Naive thymus-derived CD4-positive, alpha-beta T cell (primary cell): ENCODE data around the gene DYRK1A. TPM values are rescaled to one million over a fixed set of nuclear protein-coding genes. Genes with fewer than 3 reads are reported as not detected.

Experiments
- ATAC-seq: fragments of 150-1000 bp; cut with Tn5 transposase; 2 replicates; pipeline ENCODE4 v1.10.0; 2021; ENCODE audit warnings: mild to moderate bottlenecking, moderate library complexity
- CTCF ChIA-PET: fragments of 350-600 bp; sonication (Branson Sonifier 250); formaldehyde crosslinking; loops from one replicate; lab custom pipeline; 2021; ENCODE audit warnings: antibody characterized with exemption; lab: Charles Lee
- POLR2A ChIA-PET: fragments of 350-600 bp; sonication (Branson Sonifier 250); formaldehyde crosslinking; loops from one replicate; lab custom pipeline; 2021; ENCODE audit warnings: antibody characterized with exemption, inconsistent platforms; lab: Charles Lee
- DNase-seq, 9 donors: peaks; one replicate each; pipeline versions ENCODE4 v3.0.0 to v3.0.0-alpha.2; 2020 to 2022; ENCODE audit warnings: mixed read lengths in 1 of 9
- H3K27ac ChIP-seq: one replicate; pipeline ENCODE4 v1.7.0; 2013; ENCODE audit warnings: mild to moderate bottlenecking, low read depth, low read length, moderate library complexity
- H3K27me3 ChIP-seq, 2 donors: one replicate each; pipeline ENCODE4 v1.7.0; 2013; ENCODE audit warnings: low read length in 2 of 2, mild to moderate bottlenecking in 2 of 2, moderate library complexity in 2 of 2; ENCODE audit not compliant: control insufficient read depth in 2 of 2, insufficient read depth in 2 of 2
- H3K36me3 ChIP-seq, 3 experiments: 1 replicate in 2 of 3; 2 replicates in 1 of 3; pipeline ENCODE4 v1.7.0; 2013; ENCODE audit warnings: low read length in 3 of 3, mild to moderate bottlenecking in 3 of 3, moderate library complexity in 1 of 3; ENCODE audit not compliant: insufficient read depth in 3 of 3, control insufficient read depth in 2 of 3
- H3K4me1 ChIP-seq, 2 donors: one replicate each; pipeline ENCODE4 v1.7.0; 2013; ENCODE audit warnings: low read length in 2 of 2, mild to moderate bottlenecking in 2 of 2, moderate library complexity in 1 of 2; ENCODE audit not compliant: control insufficient read depth in 2 of 2, insufficient read depth in 2 of 2
- H3K4me3 ChIP-seq: 2 replicates; pipeline ENCODE4 v1.7.0; 2013; ENCODE audit warnings: mild to moderate bottlenecking, low read length
- H3K9me3 ChIP-seq, 3 experiments: 1 replicate in 2 of 3; 2 replicates in 1 of 3; pipeline ENCODE4 v1.7.0; 2013; ENCODE audit warnings: low read length in 3 of 3; ENCODE audit not compliant: control insufficient read depth in 2 of 3
- H3K27ac Mint-ChIP-seq, 9 donors: one replicate each; pipeline ENCODE4 v1.8.0; 2020 to 2022; ENCODE audit warnings: mixed read lengths in 9 of 9, mild to moderate bottlenecking in 8 of 9, moderate library complexity in 5 of 9, inconsistent platforms in 2 of 9
- H3K27me3 Mint-ChIP-seq, 5 donors: one replicate each; pipeline ENCODE4 v1.8.0; 2021 to 2022; ENCODE audit warnings: mixed read lengths in 5 of 5, mild to moderate bottlenecking in 1 of 5
- H3K36me3 Mint-ChIP-seq, 5 donors: one replicate each; pipeline ENCODE4 v1.8.0; 2020 to 2022; ENCODE audit warnings: mixed read lengths in 5 of 5, mild to moderate bottlenecking in 3 of 5, inconsistent platforms in 1 of 5
- H3K4me1 Mint-ChIP-seq, 7 donors: one replicate each; pipeline ENCODE4 v1.8.0; 2020 to 2022; ENCODE audit warnings: mixed read lengths in 7 of 7, mild to moderate bottlenecking in 3 of 7, inconsistent platforms in 1 of 7
- H3K4me3 Mint-ChIP-seq, 10 donors: one replicate each; pipeline ENCODE4 v1.8.0; 2020 to 2022; ENCODE audit warnings: mild to moderate bottlenecking in 10 of 10, mixed read lengths in 10 of 10, moderate library complexity in 6 of 10, inconsistent platforms in 2 of 10
- H3K9me3 Mint-ChIP-seq, 11 donors: one replicate each; pipeline ENCODE4 v1.8.0; 2020 to 2022; ENCODE audit warnings: mixed read lengths in 11 of 11, mild to moderate bottlenecking in 4 of 11, inconsistent platforms in 1 of 11, moderate library complexity in 1 of 11
- intact Hi-C, 2 donors: fragments of 100-400 bp; cut with micrococcal nuclease; formaldehyde crosslinking; loops; one replicate each; pipeline ENCODE4 v1.15.1; 2023
- polyA plus RNA-seq, 2 donors: library from polyadenylated mRNA; unstranded; fragments of 300-500 nt; fragmentation: Illumina TruSeq; gene quantifications; one replicate each; pipeline ENCODE4 v1.2.3, GENCODE V29; 2021
- total RNA-seq, 6 experiments: library from RNA in 5 of 6; stranded (reverse) in 5 of 6; gene quantifications; 1 replicate in 5 of 6; 2 replicates in 1 of 6; pipeline ENCODE4 v1.2.3 and lab custom pipeline; 2021 to 2026

Gene DYRK1A
- total and polyA plus RNA-seq, 7 experiments from 2014 or later, result 3.3 to 142 (median 118) TPM

GRCh38 chr21:37563641-37564340 is 197.2 kb downstream of the DYRK1A start:
- peak overlapping the region; percentile 82 for H3K27ac ChIP-seq
- peaks cover 11 to 17% of the 10 kb centered on the region in 2 donors for H3K4me1 ChIP-seq
- Mint-ChIP-seq H3K9me3 (peaks cover 0 to 5% (median 0%) of the 10 kb centered on the region in 11 donors), H3K36me3 (no peaks in the 10 kb centered on the region), H3K4me1 (peaks cover 0 to 32% (median 17%) of the 10 kb centered on the region in 7 donors), H3K27ac (peak overlapping the region; percentile 97 to 100 (median 99)), H3K27me3 (peaks cover 0 to 8% (median 2%) of the 10 kb centered on the region in 5 donors), H3K4me3 (peak overlapping the region; percentile 93 to 100 (median 97))
- ChIA-PET POLR2A (interaction anchor here (0.6 to 2.1 kb wide), 15 partner anchors 9 to 1620 kb away, joined by 3 to 17 read pairs (median 3); partner anchors contain the start of genes DYRK1A, PIGP, PSMG1 and TTC3), CTCF (interaction anchor here (0.6 to 1.8 kb wide), 11 partner anchors 8 to 959 kb away, joined by 3 to 6 read pairs (median 4); no protein-coding TSS in a partner anchor)
- no peaks in the 10 kb centered on the region for H3K27me3 ChIP-seq
- ATAC-seq, result peak; percentile 93
- peak; percentile 86 to 94 (median 91) for DNase-seq
- intact Hi-C loops, result loop anchor here (1.0 to 10.0 kb wide), 23 partner anchors 46 to 1884 kb away; partner anchors contain the start of genes BRWD1 (in 2 of the 2), DYRK1A (in 2 of the 2), VPS26C (in 2 of the 2) and DOP1B (in 1 of the 2)
- H3K4me3 ChIP-seq, result peak overlapping the region; percentile 99
- H3K9me3 ChIP-seq, result no peaks in the 10 kb centered on the region
- H3K36me3 ChIP-seq, result no peaks in the 10 kb centered on the region

GRCh38 chr21:37564341-37564923 is 197.9 kb downstream of the DYRK1A start:
- CTCF ChIA-PET, result interaction anchor here (0.8 to 1.8 kb wide), 9 partner anchors 9 to 682 kb away, joined by 3 to 5 read pairs (median 4); no protein-coding TSS in a partner anchor
- peak in 7 of 9 donors; percentile 73 to 93 (median 81) for DNase-seq
- H3K4me3 ChIP-seq, result peak overlapping the region; percentile 99

GRCh38 chr21:37564924-37565529 is 198.5 kb downstream of the DYRK1A start:
- intact Hi-C loops, result loop anchor here (1.0 to 10.0 kb wide), 22 partner anchors 44 to 1882 kb away; partner anchors contain the start of genes BRWD1 (in 2 of the 2), DYRK1A (in 2 of the 2), VPS26C (in 2 of the 2) and DOP1B (in 1 of the 2)
- peak overlapping the region; percentile 97 to 100 (median 99) for H3K27ac Mint-ChIP-seq
- Histone ChIP-seq H3K36me3 (no peaks in the 10 kb centered on the region), H3K4me3 (peak overlapping the region; percentile 99), H3K27me3 (no peaks in the 10 kb centered on the region), H3K9me3 (no peaks in the 10 kb centered on the region), H3K27ac (peak overlapping the region; percentile 82), H3K4me1 (peaks cover 11 to 17% of the 10 kb centered on the region in 2 donors)
- no peaks in the 10 kb centered on the region for H3K36me3 Mint-ChIP-seq
- peak overlapping the region; percentile 56 to 100 (median 96) for H3K4me3 Mint-ChIP-seq
- peak in 1 of 9 donors; percentile 7 for DNase-seq
- ChIA-PET CTCF (interaction anchor here (1.1 to 1.5 kb wide), 3 partner anchors 8 to 681 kb away, joined by 3 to 4 read pairs (median 3); no protein-coding TSS in a partner anchor), POLR2A (interaction anchor here (0.6 to 1.8 kb wide), 7 partner anchors 8 to 1784 kb away, joined by 3 to 6 read pairs (median 3); partner anchors contain the start of genes HMGN1, PIGP and TTC3)
- peaks cover 0 to 10% (median 0%) of the 10 kb centered on the region in 5 donors for H3K27me3 Mint-ChIP-seq
- no peak for ATAC-seq
- H3K9me3 Mint-ChIP-seq, result peaks cover 0 to 2% (median 0%) of the 10 kb centered on the region in 11 donors
- peaks cover 0 to 32% (median 17%) of the 10 kb centered on the region in 7 donors for H3K4me1 Mint-ChIP-seq

More at GRCh38 chr21:37564341-37564923, 197.9 kb downstream of the DYRK1A start:
- intact Hi-C loops, result loop anchor here (1.0 to 10.0 kb wide), 22 partner anchors 45 to 1883 kb away; partner anchors contain the start of genes BRWD1 (in 2 of the 2), DYRK1A (in 2 of the 2), VPS26C (in 2 of the 2) and DOP1B (in 1 of the 2)
- H3K9me3 ChIP-seq, result no peaks in the 10 kb centered on the region
- POLR2A ChIA-PET, result interaction anchor here (0.6 to 2.1 kb wide), 14 partner anchors 9 to 1784 kb away, joined by 3 to 17 read pairs (median 4); partner anchors contain the start of genes DYRK1A, HMGN1, PIGP and PSMG1
- peak; percentile 81 for ATAC-seq
- peaks cover 0 to 8% (median 0%) of the 10 kb centered on the region in 5 donors for H3K27me3 Mint-ChIP-seq
- H3K9me3 Mint-ChIP-seq, result peaks cover 0 to 2% (median 0%) of the 10 kb centered on the region in 11 donors
- H3K36me3 ChIP-seq, result no peaks in the 10 kb centered on the region
- no peaks in the 10 kb centered on the region for H3K36me3 Mint-ChIP-seq
- peak overlapping the region; percentile 97 to 100 (median 99) for H3K27ac Mint-ChIP-seq
- H3K4me1 Mint-ChIP-seq, result peaks cover 0 to 32% (median 17%) of the 10 kb centered on the region in 7 donors
- H3K27me3 ChIP-seq, result no peaks in the 10 kb centered on the region
- peak overlapping the region; percentile 82 for H3K27ac ChIP-seq
- H3K4me3 Mint-ChIP-seq, result peak overlapping the region; percentile 93 to 100 (median 97)
- peaks cover 11 to 17% of the 10 kb centered on the region in 2 donors for H3K4me1 ChIP-seq

GRCh38 chr21:37565530-37566223 is 199.1 kb downstream of the DYRK1A start:
- Mint-ChIP-seq H3K4me1 (peaks cover 0 to 32% (median 17%) of the 10 kb centered on the region in 7 donors), H3K9me3 (peaks cover 0 to 2% (median 0%) of the 10 kb centered on the region in 11 donors), H3K27me3 (peaks cover 0 to 12% (median 0%) of the 10 kb centered on the region in 5 donors), H3K36me3 (no peaks in the 10 kb centered on the region), H3K4me3 (peak overlapping the region in 8 of 10 donors; percentile 13 to 97 (median 74)), H3K27ac (peak overlapping the region in 8 of 9 donors; percentile 23 to 99 (median 98))
- Histone ChIP-seq H3K27me3 (no peaks in the 10 kb centered on the region), H3K4me1 (peaks cover 11 to 17% of the 10 kb centered on the region in 2 donors), H3K4me3 (no peak overlapping the region), H3K9me3 (no peaks in the 10 kb centered on the region), H3K36me3 (no peaks in the 10 kb centered on the region), H3K27ac (no peak overlapping the region)
- ChIA-PET CTCF (no interaction called here), POLR2A (no interaction called here)
- DNase-seq, result no peak
- intact Hi-C loops, result loop anchor here (2.0 to 10.0 kb wide), 4 partner anchors 109 to 1749 kb away; partner anchors contain the start of gene BRWD1 (in 1 of the 2)
- no peak for ATAC-seq

- ATAC-seq (no peak), DNase-seq (no peak)
- Histone ChIP-seq H3K27ac (no peak overlapping the region), H3K9me3 (no peaks in the 10 kb centered on the region), H3K4me3 (no peak overlapping the region), H3K36me3 (no peaks in the 10 kb centered on the region), H3K27me3 (no peaks in the 10 kb centered on the region), H3K4me1 (peaks cover 11 to 17% of the 10 kb centered on the region in 2 donors)
- POLR2A ChIA-PET, result no interaction called here
- no peak overlapping the region for H3K27ac Mint-ChIP-seq
- CTCF ChIA-PET, result no interaction called here
- H3K4me3 Mint-ChIP-seq, result no peak overlapping the region
- intact Hi-C loops, result loop anchor here (10.0 kb wide), 3 partner anchors 402 to 1748 kb away; partner anchors contain the start of gene BRWD1 (in 1 of the 2)
- peaks cover 0 to 3% (median 0%) of the 10 kb centered on the region in 11 donors for H3K9me3 Mint-ChIP-seq
- peaks cover 0 to 15% (median 0%) of the 10 kb centered on the region in 5 donors for H3K27me3 Mint-ChIP-seq
- H3K36me3 Mint-ChIP-seq, result no peaks in the 10 kb centered on the region
- H3K4me1 Mint-ChIP-seq, result peaks cover 0 to 32% (median 17%) of the 10 kb centered on the region in 7 donors
These were observed 200.4 kb downstream of the DYRK1A start for GRCh38 chr21:37566790-37567615.
